Liver (tissue), 9 donors: Measurements from ENCODE around the gene FAM124A. TPM values are rescaled to one million over a fixed set of nuclear protein-coding genes. Genes with fewer than 3 reads are reported as not detected.

ENCODE experiments used
- DNase-seq: peaks from one replicate; pipeline ENCODE4 v3.0.0-alpha.2; 2017; ENCODE audit warnings: low spot score
- H3K27ac ChIP-seq, 2 donors: one replicate each; pipeline ENCODE4 v1.7.0; 2013; ENCODE audit warnings: inconsistent platforms in 2 of 2, low read length in 2 of 2, control low read depth in 1 of 2, low read depth in 1 of 2, mild to moderate bottlenecking in 1 of 2
- H3K27me3 ChIP-seq, 4 donors: one replicate each; pipeline versions ENCODE4 v1.6.1 to v1.7.0; 2013; ENCODE audit warnings: low read length in 3 of 4, inconsistent platforms in 1 of 4, mild to moderate bottlenecking in 1 of 4, moderate library complexity in 1 of 4; ENCODE audit not compliant: control insufficient read depth in 4 of 4, insufficient read depth in 4 of 4
- H3K36me3 ChIP-seq, 4 donors: one replicate each; pipeline versions ENCODE4 v1.6.1 to v1.7.0; 2013; ENCODE audit warnings: low read length in 3 of 4, mild to moderate bottlenecking in 3 of 4, low read depth in 1 of 4, moderate library complexity in 1 of 4; ENCODE audit not compliant: control insufficient read depth in 4 of 4, insufficient read depth in 3 of 4
- H3K4me1 ChIP-seq, 4 donors: one replicate each; pipeline versions ENCODE4 v1.6.1 to v1.7.0; 2013; ENCODE audit warnings: low read length in 3 of 4, mild to moderate bottlenecking in 3 of 4, moderate library complexity in 1 of 4; ENCODE audit not compliant: control insufficient read depth in 4 of 4, insufficient read depth in 4 of 4
- H3K4me3 ChIP-seq, 3 donors: one replicate each; pipeline versions ENCODE4 v1.6.1 to v1.7.0; 2013; ENCODE audit warnings: low read length in 3 of 3, control low read depth in 1 of 3, low read depth in 1 of 3, mild to moderate bottlenecking in 1 of 3
- H3K9ac ChIP-seq, 2 donors: one replicate each; pipeline ENCODE4 v1.7.0; 2013; ENCODE audit warnings: low read length in 2 of 2, mild to moderate bottlenecking in 2 of 2, moderate library complexity in 2 of 2, control low read depth in 1 of 2, low read depth in 1 of 2
- H3K9me3 ChIP-seq, 4 donors: one replicate each; pipeline versions ENCODE4 v1.6.1 to v1.7.0; 2013; ENCODE audit warnings: low read length in 3 of 4; ENCODE audit not compliant: control insufficient read depth in 4 of 4
- ATF3 ChIP-seq: IDR thresholded peaks from 2 replicates; pipeline ENCODE4 v1.6.1; 2016; ENCODE audit warnings: antibody characterized with exemption
- FOXA1 ChIP-seq: IDR thresholded peaks from 2 replicates; pipeline ENCODE4 v1.6.1; 2016; ENCODE audit warnings: antibody characterized with exemption
- FOXA2 ChIP-seq: IDR thresholded peaks from 2 replicates; pipeline ENCODE4 v1.6.1; 2016; ENCODE audit warnings: antibody characterized with exemption
- GABPA ChIP-seq, 2 donors: IDR thresholded peaks in 1 of 2; conservative IDR thresholded peaks in 1 of 2; 2 replicates each; pipeline ENCODE4 v1.6.1; 2016; ENCODE audit warnings: antibody characterized with exemption in 2 of 2, mild to moderate bottlenecking in 1 of 2, moderate library complexity in 1 of 2
- HNF4A ChIP-seq, 2 donors: conservative IDR thresholded peaks; 2 replicates each; pipeline ENCODE4 v1.6.1; 2016; ENCODE audit warnings: antibody characterized with exemption in 2 of 2, mild to moderate bottlenecking in 2 of 2
- HNF4G ChIP-seq: IDR thresholded peaks from 2 replicates; pipeline ENCODE4 v1.6.1; 2016; ENCODE audit warnings: antibody characterized with exemption
- JUND ChIP-seq, 2 donors: IDR thresholded peaks; 2 replicates each; pipeline ENCODE4 v1.6.1; 2016; ENCODE audit warnings: antibody characterized with exemption in 2 of 2
- NR2F2 ChIP-seq: IDR thresholded peaks from 2 replicates; pipeline ENCODE4 v1.6.1; 2016; ENCODE audit warnings: antibody characterized with exemption
- RAD21 ChIP-seq, 2 donors: IDR thresholded peaks; 2 replicates each; pipeline ENCODE4 v1.6.1; 2016; ENCODE audit warnings: antibody characterized with exemption in 2 of 2, mild to moderate bottlenecking in 2 of 2
- REST ChIP-seq: IDR thresholded peaks from 2 replicates; pipeline ENCODE4 v1.6.1; 2016; ENCODE audit warnings: antibody characterized with exemption, mild to moderate bottlenecking
- RXRA ChIP-seq, 2 donors: IDR thresholded peaks; 2 replicates each; pipeline ENCODE4 v1.6.1; 2017 to 2018; ENCODE audit warnings: antibody characterized with exemption in 2 of 2, mild to moderate bottlenecking in 1 of 2
- SP1 ChIP-seq: IDR thresholded peaks from 2 replicates; pipeline ENCODE4 v1.6.1; 2018; ENCODE audit warnings: antibody characterized with exemption, mild to moderate bottlenecking
- YY1 ChIP-seq: IDR thresholded peaks from 2 replicates; pipeline ENCODE4 v1.6.1; 2016; ENCODE audit warnings: antibody characterized with exemption, mild to moderate bottlenecking
- ZBTB33 ChIP-seq: IDR thresholded peaks from 2 replicates; pipeline ENCODE4 v1.6.1; 2016; ENCODE audit warnings: antibody characterized with exemption
- WGBS: extraction: QIAGEN DNeasy Blood & Tissue Kit; methylation state at CpG from one replicate; pipeline ENCODE4 v1.1.7; 2013; 5-methylcytosine and 5-hydroxymethylcytosine counted together
- polyA plus RNA-seq, 2 donors: library from polyadenylated mRNA; stranded (reverse) in 1 of 2; unstranded in 1 of 2; fragments of 200-250 nt in 1 of 2; fragments of >200 nt in 1 of 2; fragmentation: Nextera tagmentation in 1 of 2; extraction: Ambion mirVana in 1 of 2; gene quantifications; one replicate each; pipeline versions ENCODE4 v1.2.1 to v1.2.3, GENCODE V29; 2013 to 2015
- total RNA-seq, 2 donors: library from RNA; depleted of rRNA; stranded (reverse); fragments of >200 nt; gene quantifications; one replicate each; pipeline ENCODE4 v1.2.3, GENCODE V29; 2014
- donor health status: healthy.
- donor health status: healthy.
- donor health status: healthy.
- donor health status: healthy.
- donor health status: healthy.

FAM124A gene
- total and polyA plus RNA-seq, 4 donors = 0.33 to 0.92 (median 0.46) TPM

GRCh38 chr13:51257187-51257586, 35.0 kb downstream of the FAM124A start:
- no peaks in the 10 kb centered on the region for H3K9me3 ChIP-seq
- H3K36me3 ChIP-seq = no peaks in the 10 kb centered on the region
- no peak overlapping the region for H3K4me3 ChIP-seq
- H3K9ac ChIP-seq = no peak overlapping the region
- no peak for TF ChIP-seq RXRA (IDR thresholded peaks at IDR 0.05)
- no peak for TF ChIP-seq HNF4A (conservative IDR thresholded peaks at IDR 0.05)
- no peak for TF ChIP-seq FOXA2
- TF ChIP-seq YY1 = no peak
- no peak for TF ChIP-seq GABPA (IDR thresholded peaks at IDR 0.05 in 1 of 2, conservative IDR thresholded peaks at IDR 0.05 in 1 of 2)
- no peak for TF ChIP-seq JUND (IDR thresholded peaks at IDR 0.05)
- no peak for TF ChIP-seq FOXA1
- TF ChIP-seq SP1 = no peak
- no peak for TF ChIP-seq HNF4G
- H3K27me3 ChIP-seq = no peaks in the 10 kb centered on the region
- H3K4me1 ChIP-seq = no peaks in the 10 kb centered on the region
- no peak overlapping the region for H3K27ac ChIP-seq
- 97% methylated on average over 2 of the region's 2 CpGs for WGBS
- no peak for DNase-seq

- Histone ChIP-seq H3K9me3 (no peaks in the 10 kb centered on the region), H3K36me3 (no peaks in the 10 kb centered on the region), H3K9ac (no peak overlapping the region), H3K4me1 (no peaks in the 10 kb centered on the region), H3K4me3 (no peak overlapping the region), H3K27ac (no peak overlapping the region), H3K27me3 (no peaks in the 10 kb centered on the region)
- DNase-seq = no peak
- WGBS = 86% methylated on average over 27 of the region's 27 CpGs
- TF ChIP-seq HNF4A (conservative IDR thresholded peaks at IDR 0.05) (no peak), GABPA (IDR thresholded peaks at IDR 0.05 in 1 of 2, conservative IDR thresholded peaks at IDR 0.05 in 1 of 2) (no peak)
Observed at GRCh38 chr13:51258612-51259548, 36.7 kb downstream of the FAM124A start.

- Histone ChIP-seq H3K4me3 (no peak overlapping the region), H3K27me3 (no peaks in the 10 kb centered on the region), H3K9ac (no peak overlapping the region), H3K9me3 (no peaks in the 10 kb centered on the region), H3K27ac (no peak overlapping the region), H3K36me3 (no peaks in the 10 kb centered on the region), H3K4me1 (no peaks in the 10 kb centered on the region)
- DNase-seq = no peak
- 92% methylated on average over 4 of the region's 4 CpGs for WGBS
- TF ChIP-seq GABPA (IDR thresholded peaks at IDR 0.05 in 1 of 2, conservative IDR thresholded peaks at IDR 0.05 in 1 of 2) (no peak), NR2F2 (no peak), RAD21 (IDR thresholded peaks at IDR 0.05) (no peak), HNF4A (conservative IDR thresholded peaks at IDR 0.05) (no peak), ZBTB33 (no peak), RXRA (IDR thresholded peaks at IDR 0.05) (no peak), ATF3 (no peak), HNF4G (no peak), REST (no peak)
Observed at GRCh38 chr13:51260154-51260553, 38.0 kb downstream of the FAM124A start.
